OCI-M2 (cell line): Measurements from ENCODE around the gene NEK6.

Source experiments
- DNase-seq: peaks from one replicate; lab custom pipeline; 2025; ENCODE audit not compliant: unreplicated experiment; lab: John Stamatoyannopoulos, UW

Gene NEK6

GRCh38 chr9:124351672-124352468, 94.1 kb downstream of the NEK6 start:
- no peak for DNase-seq

- no peak for DNase-seq
Observed at GRCh38 chr9:124352616-124353015, 94.9 kb downstream of the NEK6 start.

- no peak for DNase-seq
Observed at GRCh38 chr9:124353166-124353768, 95.5 kb downstream of the NEK6 start.

GRCh38 chr9:124353811-124354274, 96.1 kb downstream of the NEK6 start:
- no peak for DNase-seq

GRCh38 chr9:124354346-124355038, 96.7 kb downstream of the NEK6 start:
- DNase-seq = no peak

GRCh38 chr9:124355039-124355940, 97.5 kb downstream of the NEK6 start:
- no peak for DNase-seq

- DNase-seq = no peak
Observed at GRCh38 chr9:124355941-124356744, 98.4 kb downstream of the NEK6 start.

- DNase-seq = no peak
Observed at GRCh38 chr9:124356745-124357390, 99.1 kb downstream of the NEK6 start.

GRCh38 chr9:124357721-124358361, 100.1 kb downstream of the NEK6 start:
- DNase-seq = no peak

- no peak for DNase-seq
Observed at GRCh38 chr9:124358631-124359030, 100.9 kb downstream of the NEK6 start.

- no peak for DNase-seq
Observed at GRCh38 chr9:124359426-124359825, 101.7 kb downstream of the NEK6 start.

- no peak for DNase-seq
Observed at GRCh38 chr9:124359855-124360678, 102.3 kb downstream of the NEK6 start.

- DNase-seq = no peak
Observed at GRCh38 chr9:124361128-124361527, 103.4 kb downstream of the NEK6 start.

GRCh38 chr9:124363326-124364096, 105.8 kb downstream of the NEK6 start:
- DNase-seq = no peak

GRCh38 chr9:124364141-124364540, 106.4 kb downstream of the NEK6 start:
- no peak for DNase-seq

- no peak for DNase-seq
Observed at GRCh38 chr9:124365036-124365435, 107.3 kb downstream of the NEK6 start.

- DNase-seq = no peak
Observed at GRCh38 chr9:124366476-124367220, 108.9 kb downstream of the NEK6 start.
